GM23338 (cell line): ENCODE data around the gene HCRTR1.

Experiments
- EZH2 ChIP-seq: fragments of 200-600 bp; sonication (generic); IDR thresholded peaks from one replicate; pipeline ENCODE4 v1.8.0; 2017; ENCODE audit warnings: antibody characterized with exemption, mild to moderate bottlenecking, low read depth; ENCODE audit not compliant: unreplicated experiment
- NANOG ChIP-seq: IDR thresholded peaks from 2 replicates; pipeline ENCODE4 v1.6.1; 2016; ENCODE audit warnings: antibody characterized with exemption, borderline replicate concordance
- POLR2AphosphoS5 ChIP-seq: IDR thresholded peaks from 2 replicates; pipeline ENCODE4 v1.6.1; 2016; ENCODE audit warnings: antibody characterized with exemption, low read depth
- ZNF331 ChIP-seq: fragments of 250-450 bp; sonication (Bioruptor Pico); IDR thresholded peaks from 2 replicates; pipeline ENCODE4 v1.5.0; 2020; ENCODE audit warnings: low read depth, mild to moderate bottlenecking, moderate library complexity
- TF ChIP-seq, protein P1 (sequence below), 2 experiments: fragments of 200-600 bp in 1 of 2; sonication (generic) in 1 of 2; conservative IDR thresholded peaks; 2 replicates each; pipeline versions ENCODE4 v1.5.1 to v1.6.1; 2016 to 2017; ENCODE audit warnings: antibody characterized with exemption in 2 of 2, low read depth in 2 of 2, mild to moderate bottlenecking in 2 of 2, moderate library complexity in 1 of 2

DNA sequence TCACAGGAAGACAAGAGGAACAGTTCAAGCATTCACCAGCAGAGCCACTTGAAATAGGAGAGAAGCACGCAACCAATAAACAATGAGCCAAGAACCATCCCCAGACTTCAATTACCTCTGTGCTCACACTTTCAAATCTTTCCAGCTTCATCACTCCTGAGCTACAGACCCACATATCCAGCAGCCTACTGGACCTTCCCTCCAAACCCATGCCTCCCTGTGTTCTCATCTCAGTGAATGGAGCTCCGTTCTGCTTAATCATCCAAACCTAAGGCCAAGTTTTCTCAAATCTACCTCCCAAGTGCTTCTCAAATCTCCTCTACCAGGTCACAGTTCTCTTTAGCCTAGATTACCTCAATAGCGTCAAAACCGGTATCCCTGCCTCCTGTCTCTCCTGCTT, 23.5 kb downstream of the HCRTR1 start:
- TF ChIP-seq ZNF331 (no peak), EZH2 (no peak), POLR2AphosphoS5 (no peak), NANOG (no peak)
- TF ChIP-seq, protein P1, sequence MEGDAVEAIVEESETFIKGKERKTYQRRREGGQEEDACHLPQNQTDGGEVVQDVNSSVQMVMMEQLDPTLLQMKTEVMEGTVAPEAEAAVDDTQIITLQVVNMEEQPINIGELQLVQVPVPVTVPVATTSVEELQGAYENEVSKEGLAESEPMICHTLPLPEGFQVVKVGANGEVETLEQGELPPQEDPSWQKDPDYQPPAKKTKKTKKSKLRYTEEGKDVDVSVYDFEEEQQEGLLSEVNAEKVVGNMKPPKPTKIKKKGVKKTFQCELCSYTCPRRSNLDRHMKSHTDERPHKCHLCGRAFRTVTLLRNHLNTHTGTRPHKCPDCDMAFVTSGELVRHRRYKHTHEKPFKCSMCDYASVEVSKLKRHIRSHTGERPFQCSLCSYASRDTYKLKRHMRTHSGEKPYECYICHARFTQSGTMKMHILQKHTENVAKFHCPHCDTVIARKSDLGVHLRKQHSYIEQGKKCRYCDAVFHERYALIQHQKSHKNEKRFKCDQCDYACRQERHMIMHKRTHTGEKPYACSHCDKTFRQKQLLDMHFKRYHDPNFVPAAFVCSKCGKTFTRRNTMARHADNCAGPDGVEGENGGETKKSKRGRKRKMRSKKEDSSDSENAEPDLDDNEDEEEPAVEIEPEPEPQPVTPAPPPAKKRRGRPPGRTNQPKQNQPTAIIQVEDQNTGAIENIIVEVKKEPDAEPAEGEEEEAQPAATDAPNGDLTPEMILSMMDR (conservative IDR thresholded peaks at IDR 0.05; ENCODE audit: low read depth in 2 of 2), result no peak
